HG03575 (cell line): ENCODE data around the gene PTTG2.

Source experiments
- ATAC-seq: cut with Tn5 transposase; IDR thresholded peaks from one replicate; pipeline ENCODE4 v1.9.1; 2021; ENCODE audit not compliant: unreplicated experiment, insufficient number of reproducible peaks, low FRiP score; ENCODE audit errors: extremely low read depth

PTTG2 gene

DNA sequence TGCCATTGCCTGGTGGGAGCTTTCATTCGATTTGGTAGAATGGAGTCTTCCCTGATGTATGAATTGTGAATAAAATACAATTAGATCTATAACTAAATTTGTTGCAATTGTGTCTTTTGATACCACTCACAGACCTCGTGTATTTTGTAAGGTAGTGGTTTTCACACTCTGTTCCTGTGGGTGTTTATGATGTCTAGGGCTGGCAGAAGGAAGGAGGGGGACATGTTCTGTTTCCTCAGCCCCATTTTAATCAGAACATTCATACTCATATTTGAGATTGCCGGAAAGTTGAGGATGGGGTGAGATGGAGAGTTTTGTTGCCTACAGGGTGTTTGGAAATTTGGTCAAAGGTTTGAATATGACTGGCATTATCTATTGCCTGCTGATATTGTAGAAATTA, 42.9 kb downstream of the PTTG2 start:
- no peak for ATAC-seq

DNA sequence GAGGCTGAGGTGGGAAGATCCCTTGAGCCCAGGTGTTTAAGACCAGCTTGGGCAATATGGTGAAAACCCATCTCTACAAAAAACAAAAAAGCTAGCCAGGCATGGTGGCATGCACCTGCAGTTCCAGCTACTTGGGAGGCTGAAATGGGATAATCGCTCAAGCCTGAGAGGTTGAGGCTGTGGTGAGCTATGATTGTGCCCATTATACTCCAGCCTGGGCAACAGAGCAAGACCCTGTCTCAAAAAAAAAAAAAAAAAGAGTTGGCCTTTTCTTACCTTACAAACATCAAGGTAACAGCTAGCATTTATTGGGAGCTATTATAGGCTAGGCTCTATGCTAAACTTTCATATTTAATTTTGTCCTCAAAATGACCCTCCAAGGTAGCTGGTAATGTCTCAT, 43.4 kb downstream of the PTTG2 start:
- ATAC-seq, result no peak

- ATAC-seq, result no peak
These were observed 43.9 kb downstream of the PTTG2 start for GRCh38 chr4:38004062-38004461.

DNA sequence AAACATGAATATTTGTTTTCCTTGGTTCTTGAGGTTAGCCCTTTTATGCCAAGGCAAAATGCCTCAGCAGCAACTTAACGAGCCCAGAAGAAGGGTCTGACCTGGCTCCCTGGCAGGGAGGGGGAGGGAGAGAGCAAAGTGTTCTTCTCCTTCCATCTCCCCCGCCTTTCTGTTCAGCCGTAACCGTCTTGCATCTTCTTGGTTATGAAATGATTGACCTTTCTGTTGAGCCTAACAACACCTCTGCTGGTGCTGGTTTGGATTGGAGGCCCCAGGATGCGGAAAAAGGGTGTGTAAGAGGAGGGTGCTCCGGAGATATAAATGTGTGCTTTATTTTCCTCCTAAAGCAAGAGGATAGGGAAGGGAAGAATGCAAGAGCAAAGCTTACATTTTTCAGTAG, 44.7 kb downstream of the PTTG2 start:
- ATAC-seq, result no peak

GRCh38 chr4:38005637-38006036, 45.4 kb downstream of the PTTG2 start:
- no peak for ATAC-seq

GRCh38 chr4:38007645-38008044, 47.4 kb downstream of the PTTG2 start:
- ATAC-seq, result no peak

DNA sequence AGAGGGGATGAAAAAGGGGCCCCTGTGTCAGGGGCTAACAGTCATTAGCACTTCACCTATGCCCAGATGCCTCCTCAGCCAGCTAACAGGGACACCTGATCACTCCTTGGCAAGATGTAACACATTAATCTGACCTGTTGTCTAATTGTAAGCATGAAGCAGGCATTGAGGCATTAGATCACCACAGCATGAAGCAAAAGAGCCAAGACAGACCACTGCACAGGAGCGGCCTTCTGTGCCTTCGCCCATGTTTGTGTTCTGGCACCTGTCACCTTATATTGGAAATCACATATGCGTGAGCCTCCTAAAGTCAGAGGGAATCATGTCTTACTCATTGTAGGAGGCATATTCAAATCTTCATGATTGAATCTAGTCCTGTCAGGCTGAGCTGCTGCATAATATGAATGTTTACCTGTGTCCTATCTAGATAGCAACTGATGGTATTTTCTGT, 48.4 kb downstream of the PTTG2 start:
- no peak for ATAC-seq

DNA sequence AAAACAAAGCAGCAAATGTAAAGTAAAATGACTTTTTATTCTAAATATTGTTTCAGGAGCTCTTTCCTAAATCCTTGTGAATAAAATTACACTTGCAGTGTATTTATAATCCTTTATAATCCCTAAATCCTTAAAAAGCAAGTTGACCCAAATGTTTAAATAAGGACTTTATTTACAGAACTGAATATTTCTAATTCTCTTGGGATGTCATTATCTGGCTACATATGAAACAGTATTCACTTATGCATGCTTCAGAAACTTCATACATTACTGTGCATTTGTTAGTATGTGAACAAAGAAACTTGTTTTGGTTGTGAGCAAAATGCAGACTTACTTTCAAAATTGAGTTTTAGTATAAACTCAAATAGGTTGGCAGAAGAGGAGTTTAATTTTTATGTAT, 49.2 kb downstream of the PTTG2 start:
- ATAC-seq, result no peak

GRCh38 chr4:38009949-38010348, 49.8 kb downstream of the PTTG2 start:
- ATAC-seq, result no peak
